NCI-H1930 (cell line): ENCODE measurements around the gene ARL6IP4.
A peak's percentile ranks its signal among the peaks of the same experiment; 100 is the strongest.

Source experiments
- DNase-seq, 2 experiments: peaks; one replicate each; lab custom pipeline; 2025; lab: John Stamatoyannopoulos, UW

Gene ARL6IP4

DNA sequence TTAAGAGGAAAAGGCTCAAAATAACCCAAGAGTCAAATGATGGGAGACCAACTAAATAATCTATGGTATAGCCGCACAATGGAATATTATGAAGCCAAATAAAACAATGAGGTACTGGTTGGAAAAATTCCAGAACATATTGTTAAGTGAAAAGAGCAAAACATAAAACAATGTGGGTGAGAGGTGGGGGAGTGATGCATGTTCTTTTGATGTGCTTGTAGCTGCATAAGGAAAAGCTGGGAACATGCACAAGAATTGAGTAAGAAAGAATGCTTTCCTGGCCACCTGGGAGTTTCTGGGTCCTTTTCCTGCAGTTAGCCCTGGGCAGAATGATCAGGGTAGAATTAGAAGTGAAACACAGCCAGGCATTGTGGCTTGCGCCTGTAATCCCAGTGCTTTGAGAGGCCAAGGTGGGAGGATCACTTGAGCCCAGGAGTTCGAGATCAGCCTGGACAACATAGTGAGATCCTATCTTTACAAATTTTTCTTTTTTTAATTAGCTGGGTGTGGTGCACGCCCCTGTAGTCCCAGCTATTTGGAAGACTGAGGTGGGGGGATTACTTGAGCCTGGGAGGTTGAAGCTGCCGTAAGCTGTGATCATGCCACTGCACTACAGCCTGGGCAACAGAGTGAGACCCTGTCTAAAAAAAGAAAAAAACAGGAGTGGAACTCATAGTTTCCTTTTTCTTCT, 22.1 kb upstream of the ARL6IP4 start:
- DNase-seq: no peak

DNA sequence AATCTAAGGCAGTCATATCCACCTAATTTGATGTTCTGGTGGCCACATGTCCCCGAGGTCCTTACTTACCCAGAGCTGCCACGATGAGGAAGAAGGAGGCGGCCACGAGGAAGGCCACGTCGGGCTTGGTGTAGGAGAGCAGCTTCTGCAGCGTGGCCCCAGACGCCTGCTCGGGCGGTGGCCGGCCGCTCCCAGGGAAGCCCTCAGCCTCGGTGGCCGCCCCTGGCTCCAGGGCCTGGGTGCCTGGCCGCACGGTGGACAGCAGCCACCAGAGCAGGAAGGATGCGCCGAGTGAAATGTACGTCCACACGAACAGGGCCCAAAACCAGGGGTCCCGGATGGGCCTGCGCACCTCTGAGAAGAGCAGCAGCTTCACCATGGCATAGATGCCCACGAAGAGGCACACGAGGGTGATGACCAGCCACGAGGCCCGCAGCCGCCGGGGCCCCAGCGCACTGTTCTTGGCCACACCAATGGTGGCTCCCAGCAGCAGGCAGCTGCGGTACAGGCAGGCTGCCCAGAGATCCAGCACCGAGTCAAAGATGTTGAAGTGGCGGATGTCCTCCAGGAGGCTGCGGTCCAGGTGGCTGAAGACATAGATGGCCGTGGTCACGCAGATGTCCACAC, 20.8 kb upstream of the ARL6IP4 start:
- no peak for DNase-seq

DNA sequence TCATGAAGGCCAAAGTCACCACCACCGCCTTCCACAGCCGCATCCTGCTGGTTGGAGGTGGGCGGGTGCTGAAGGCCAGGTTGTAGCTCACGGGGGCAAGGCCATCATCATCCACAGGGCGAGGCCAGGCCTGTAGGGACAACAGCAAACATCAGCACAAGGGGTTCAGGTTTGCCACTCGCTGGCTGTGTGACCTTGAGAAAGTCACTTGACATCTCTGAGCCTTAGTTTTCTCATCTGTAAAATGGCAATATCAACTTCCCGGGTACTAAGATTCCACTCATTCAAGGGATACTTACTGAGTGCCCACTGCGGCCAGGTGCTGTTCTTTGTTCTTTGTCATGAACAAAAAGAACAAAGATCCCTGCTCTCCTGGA, 20.3 kb upstream of the ARL6IP4 start:
- no peak for DNase-seq

DNA sequence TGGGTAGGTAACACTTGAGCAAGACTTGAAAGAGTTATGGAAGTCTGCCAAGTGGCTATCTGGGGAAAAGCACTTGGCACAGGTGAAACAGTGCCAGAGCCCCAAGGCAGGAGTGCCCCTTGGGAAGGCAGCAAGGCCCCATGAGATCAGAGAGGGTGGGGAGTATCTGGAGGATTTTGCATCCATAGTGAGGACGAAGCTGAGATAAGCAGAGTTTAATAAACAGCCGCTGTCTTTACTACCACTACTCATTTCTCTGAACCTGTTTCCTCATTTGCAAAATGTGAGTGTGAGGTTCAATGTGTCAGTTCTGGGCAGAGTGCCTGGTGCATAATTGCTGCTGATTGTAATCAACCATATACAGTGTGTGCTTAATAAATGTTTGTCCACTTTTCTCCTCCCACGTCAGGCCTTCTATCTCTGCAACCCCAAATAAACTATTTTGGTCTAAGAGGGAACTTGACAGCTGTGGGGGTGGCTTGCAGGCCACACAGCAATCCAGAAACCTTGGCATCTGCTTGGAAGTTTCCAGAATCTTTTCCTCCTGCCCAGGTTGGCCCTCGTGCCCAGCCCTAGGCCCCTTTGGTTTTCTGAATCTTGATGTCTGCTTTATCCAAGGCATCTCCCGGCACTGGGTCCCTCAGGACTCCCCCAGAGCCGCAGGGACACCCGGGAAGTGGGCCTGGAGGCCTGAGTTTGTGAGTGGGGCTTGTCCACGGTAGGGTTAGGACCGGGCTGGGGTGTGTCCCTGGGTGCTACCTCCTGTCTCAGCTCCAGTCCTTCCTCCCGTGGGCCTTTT, 18.8 kb upstream of the ARL6IP4 start:
- no peak for DNase-seq

DNA sequence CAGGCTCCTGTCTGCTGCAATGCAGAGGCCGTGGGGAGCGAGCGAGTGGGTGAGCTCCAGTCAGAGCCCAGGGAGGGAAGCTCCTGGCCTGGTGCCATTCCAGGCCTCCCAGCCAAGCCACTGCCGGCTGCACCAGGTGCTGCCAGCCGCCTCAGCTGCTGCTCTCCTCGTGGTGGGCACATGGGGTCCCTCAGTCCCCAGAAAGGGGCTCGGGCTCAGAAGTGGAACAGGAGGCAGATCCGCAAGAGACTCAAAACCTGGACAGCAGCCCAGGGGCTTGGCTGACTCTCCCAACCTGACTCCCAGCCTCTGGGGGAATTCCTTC, 16.6 kb upstream of the ARL6IP4 start:
- DNase-seq: no peak

DNA sequence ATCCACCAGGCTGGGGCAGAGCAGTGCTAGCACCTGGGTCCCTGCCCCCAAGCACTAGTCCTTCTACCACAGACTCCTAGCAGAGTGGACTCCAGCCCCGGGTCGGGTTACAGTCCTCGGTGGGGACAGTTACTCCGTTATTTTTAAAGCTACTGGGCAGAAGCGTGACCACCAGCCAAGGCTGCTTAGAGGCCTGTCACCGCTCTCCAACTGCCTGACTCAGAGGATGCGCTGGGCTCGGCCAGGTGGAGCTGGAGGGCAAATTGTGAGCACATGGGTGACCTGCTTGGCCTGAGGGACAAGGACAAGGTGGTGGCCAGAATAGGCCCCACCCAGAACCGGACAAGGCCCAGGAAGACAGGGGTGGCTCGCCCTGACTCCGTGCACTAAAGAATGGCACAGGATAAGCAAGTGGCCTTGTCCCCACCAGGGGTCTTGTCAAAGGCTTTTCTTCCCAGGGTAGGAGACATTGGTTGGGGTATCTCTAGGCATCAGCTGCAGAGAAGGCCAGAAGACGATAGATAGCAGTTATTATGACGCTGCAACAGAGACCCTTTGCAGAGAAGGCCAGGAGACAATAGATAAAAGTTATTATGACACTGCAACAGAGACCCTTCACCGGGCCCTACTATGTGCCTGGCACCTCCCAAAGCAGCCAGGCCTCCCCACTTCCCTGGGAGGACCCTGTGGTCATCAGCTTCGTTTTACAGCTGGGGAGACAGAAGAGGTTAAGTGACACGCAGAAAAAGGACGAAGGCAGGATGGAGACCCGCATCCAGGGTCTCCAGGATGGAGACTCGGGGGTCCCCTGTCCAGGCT, 15.8 kb upstream of the ARL6IP4 start:
- DNase-seq: no peak

DNA sequence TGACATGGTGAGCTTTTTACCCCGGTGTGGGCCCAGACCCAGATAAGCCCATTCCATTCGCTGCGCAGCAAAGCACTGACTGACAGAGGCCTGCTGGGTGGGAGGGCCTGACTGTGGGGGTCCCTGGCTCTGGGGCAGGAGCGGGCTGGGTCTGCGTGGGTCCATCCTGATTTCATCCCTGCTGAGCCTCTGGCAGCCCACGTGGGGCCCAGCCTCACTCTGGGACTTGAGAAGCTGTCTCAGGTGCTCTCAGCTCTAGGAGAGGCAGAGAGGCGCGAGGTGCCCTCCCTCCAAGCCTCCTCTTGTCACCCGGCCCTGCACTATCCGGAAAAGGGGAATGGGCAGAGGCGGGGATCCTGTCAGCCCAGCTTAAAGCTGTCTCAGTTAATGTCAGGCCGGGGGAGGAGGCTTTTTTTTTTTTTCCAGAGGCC, 15.1 kb upstream of the ARL6IP4 start:
- no peak for DNase-seq

DNA sequence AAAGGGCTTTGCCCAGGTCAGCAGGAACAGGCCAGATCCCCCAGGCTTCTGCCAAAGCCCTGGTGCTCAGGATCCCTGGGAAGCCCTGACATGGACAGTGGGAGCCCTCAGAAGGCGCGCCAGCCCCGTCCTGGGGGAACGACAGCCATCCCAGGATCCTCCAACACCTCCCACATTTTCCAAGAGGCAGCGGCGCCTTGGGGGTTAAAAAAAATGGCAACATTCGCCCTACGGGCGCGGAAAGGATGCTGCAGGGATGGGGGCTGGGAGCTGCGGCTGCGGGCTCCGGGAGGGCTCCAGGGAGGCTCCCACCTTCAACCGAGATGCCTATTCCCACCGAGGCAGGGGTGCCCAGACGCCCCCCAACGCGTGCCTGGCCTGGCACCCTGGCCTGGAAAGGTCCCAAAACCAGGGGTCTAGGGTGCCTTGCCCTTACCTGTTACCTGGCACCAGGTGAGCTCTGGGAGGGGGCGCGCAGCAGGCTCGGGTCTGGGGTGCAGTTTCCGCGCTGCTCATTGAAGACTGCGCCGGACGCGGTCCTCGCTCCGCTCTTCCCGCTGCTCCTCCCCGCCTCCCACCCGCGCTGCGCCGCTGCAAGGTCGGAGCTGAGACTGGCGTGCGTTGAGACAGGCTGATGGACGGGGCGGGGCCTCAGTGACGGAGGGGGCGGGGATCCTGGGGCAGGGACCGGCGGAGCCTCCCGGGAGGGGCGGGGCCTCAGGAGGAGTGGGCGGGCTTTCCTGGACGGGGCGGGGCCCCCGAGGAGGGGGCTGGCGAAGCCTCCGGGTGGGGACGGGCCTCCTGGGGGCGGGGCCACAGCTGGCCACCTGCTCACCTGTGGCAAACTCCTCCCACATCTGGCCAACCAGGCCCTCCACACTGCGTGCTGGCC, 14.4 kb upstream of the ARL6IP4 start, which contains the start of gene ABCB9:
ABCB9 (minus strand) TSS at position 613 of the 892 bp plus-strand sequence. CDS start 6,228 bp downstream, outside the sequence.
- peak; percentile 87 for DNase-seq

DNA sequence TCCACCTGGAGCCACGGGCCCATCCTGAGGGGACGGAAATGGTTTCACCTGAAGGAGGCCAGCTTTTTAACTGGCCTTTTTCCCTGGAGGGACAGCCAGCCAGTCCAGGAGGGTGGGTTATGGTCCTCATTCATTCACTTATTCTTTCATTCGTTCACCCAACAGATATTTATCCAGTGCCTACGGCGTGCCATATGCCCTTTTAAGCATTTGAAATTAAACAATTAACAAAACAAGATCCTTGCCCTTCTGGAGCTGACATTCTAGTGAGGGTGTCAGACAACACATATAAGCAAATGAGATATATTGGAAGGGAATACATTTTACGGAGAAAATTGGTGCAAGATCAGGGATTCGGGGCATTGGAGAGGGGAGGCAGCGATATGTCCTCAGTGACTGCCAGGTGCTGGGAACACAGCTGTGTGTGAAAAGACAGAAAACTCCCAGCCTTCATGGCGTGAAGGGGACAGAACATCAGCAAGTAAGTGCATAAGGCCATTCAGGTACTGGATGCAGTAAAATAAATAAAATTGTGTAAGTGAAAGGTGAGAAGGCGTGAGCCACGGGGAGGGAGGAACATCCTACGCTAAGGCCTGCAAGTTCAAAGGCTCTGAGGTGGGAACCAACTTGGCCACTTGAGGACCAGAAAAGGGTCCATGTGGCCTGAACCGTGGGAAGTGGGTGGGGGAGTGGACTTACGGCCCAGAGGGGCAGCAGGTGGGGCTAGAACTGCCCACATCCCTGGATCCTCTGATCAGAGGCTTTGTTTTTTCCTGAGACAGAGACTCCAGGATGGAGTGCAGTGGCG, 13.5 kb upstream of the ARL6IP4 start:
- DNase-seq: no peak

DNA sequence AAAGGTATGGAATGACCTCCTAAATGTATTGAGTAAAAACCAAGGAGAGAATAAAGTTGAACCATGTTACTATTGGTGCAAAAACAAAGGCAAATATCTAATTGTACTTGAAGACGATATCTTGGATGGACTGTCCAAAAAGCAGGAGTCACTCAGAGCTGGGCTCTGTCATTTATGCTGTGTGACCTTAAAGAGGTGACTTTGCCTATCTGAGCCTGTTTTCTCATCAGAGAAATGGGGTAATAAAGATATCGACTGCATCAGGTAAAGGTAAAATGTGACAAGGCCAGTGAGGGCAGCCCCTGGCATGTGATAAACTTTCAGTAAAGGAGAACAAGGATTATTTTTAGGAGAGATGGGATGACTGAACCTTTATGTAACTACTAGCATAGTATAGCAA, 12.4 kb upstream of the ARL6IP4 start:
- no peak for DNase-seq

DNA sequence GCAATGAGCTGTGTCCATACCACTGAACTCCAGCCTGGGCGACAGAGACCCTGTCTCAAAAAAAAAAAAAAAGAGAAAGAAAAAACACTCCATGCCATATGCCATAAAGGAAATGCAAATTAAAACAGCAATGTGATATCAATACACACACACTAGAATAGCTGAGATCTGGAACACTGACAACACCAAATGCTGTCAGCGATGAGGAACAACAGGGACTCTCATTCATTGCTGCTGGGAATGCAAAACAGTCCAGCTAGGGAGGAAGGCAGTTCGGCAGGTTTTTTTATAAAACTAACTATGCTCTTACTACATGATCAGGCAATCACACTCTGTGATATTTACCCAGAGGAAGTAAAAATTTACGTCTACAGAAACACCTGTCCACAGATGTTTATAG, 10.8 kb upstream of the ARL6IP4 start:
- DNase-seq: no peak

DNA sequence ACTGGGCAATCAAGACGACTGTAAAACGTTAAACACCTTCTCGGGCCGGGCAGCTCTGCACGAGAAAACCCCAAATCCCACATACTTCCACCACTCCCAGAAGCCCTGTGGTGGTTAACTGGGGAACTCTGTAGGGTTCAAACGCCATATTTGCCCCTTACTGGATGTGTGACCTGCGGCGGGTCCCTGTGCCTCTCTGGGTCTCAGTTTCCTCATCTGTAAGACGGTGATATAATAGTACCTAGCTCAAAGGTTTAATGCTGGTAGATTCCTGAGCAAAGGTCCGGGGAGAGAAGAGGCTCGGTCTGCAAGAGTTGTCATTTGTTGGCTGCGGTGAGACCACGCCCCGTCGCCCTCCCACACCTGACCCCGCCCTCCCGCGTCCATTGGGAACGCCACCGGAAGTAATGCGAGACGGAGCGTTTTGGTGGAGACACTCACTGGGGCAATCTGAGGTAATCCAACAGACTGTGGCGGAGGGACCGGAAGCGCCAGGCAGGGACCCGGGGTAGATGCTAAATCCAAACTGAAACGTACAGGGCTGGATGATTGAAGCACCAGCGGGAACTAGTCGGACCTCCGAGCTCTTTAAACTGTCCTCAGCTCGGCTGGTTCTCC, 6.1 kb upstream of the ARL6IP4 start:
- DNase-seq: peak; percentile 92 to 98

DNA sequence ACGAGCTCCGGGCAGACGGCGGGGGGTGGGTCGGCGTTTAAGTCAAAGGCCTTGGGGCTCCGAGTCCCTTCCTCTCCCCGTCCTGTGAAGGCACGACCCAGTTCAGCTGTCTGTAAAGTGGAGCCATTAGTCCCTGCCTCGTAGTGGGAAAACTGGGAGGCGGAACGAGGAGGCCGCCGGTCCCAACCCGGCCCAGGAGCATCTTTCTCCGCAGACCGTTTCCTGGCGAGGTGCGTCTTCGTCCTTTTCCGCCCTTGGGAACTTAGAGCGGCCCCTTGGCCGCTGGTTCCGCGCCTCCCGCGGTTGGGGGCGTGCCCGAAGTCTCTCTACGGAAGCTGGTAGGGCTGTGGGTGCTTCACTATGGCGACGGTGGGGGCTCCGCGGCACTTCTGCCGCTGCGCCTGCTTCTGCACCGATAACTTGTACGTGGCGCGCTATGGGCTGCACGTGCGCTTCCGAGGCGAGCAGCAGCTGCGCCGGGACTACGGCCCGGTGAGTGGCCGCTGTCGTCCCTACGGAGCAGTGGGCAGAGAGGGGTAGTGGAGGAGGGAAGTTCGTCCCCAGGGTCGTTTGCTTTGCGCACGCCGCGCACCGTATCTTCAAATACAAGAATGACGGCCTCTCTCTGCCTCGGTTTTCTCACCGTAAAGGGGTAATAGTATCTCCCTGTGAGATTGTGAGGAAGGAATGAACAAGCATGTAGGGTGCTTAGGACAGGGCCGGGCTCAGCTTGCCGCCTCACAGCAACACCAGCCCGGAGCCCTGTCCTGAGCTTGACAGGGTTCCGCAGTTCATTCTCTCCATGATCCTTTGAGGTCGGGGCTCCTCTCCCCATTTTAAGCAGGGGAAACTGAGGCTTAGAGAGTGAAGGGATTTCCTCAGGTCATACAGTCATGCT, 5.3 kb upstream of the ARL6IP4 start, which contains the start of gene OGFOD2:
OGFOD2 (plus strand) TSS at position 353 of the 898 bp plus-strand sequence; CDS start at position 361, 8 bp downstream.
- DNase-seq: peak; percentile 84 to 94

DNA sequence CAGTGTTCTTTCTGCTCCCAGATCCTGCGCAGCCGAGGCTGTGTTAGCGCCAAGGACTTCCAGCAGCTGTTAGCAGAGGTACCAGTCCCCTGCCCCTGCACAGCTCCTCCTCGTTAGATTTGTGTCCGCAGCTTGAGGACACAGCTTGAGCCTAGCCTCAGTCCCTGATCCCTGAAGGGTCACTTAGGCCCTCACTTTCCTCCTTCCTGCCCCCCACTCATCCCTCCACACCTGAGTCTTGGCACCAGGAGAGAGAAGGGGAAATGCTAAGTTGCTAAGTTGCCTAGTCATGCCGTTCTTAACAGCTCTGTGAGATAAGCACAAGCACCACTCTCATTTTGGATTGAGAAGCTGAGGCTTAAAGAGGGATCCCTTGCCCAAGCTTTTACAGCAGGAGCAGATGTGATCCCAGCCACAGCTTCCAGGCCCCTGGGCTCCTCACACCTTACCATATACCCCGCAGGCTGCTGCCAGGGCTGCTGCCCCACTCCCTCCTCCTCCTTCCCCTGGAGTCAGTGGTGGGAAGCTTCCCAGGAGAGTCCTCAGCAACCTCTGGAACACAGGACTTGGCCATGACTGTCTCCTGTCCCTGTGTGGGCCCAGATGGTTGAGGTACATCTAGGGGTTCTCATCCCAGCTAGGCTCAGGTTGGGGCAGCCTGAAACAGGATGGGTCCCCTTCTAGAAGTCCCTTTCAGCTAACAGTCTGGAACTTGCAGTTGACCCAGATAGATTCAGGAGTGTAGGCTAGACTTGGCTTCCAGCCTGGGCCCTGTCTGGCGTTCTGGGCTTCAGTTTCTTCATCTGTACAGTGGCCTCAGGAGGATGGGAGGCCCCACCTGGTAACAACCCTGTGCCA, 4.5 kb upstream of the ARL6IP4 start:
- no peak for DNase-seq

DNA sequence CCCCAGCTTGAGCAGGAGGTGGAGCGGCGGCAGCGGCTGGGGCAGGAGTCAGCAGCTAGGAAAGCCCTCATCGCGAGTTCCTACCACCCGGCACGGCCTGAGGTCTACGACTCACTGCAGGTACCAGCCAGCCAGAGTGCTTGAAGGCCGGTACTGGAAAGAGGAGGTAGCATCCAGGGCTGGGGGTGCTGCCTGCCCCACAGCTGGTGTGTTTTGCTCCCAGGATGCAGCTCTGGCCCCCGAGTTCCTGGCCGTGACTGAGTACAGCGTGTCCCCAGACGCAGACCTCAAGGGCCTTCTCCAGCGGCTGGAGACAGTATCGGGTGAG, 3.9 kb upstream of the ARL6IP4 start:
- DNase-seq: no peak

DNA sequence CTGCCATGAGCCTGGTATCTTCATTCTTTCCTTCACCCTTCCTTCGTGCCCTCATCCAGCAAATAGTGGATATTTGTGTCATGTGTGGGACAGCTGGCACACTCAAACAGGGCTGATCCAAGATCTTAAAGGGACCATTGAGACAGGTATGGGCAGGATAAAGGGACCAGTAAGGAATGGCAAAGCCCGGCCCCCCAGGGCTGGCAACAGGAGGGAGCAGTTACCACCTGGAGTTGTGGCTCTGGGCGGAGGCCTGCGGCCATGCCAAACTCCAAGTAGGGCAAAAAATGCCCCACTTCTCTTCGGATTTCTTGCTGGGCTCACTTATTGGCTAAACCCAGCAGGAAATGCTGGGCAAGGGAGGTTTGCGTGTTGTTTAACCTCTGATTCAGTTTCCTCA, 3.3 kb upstream of the ARL6IP4 start:
- DNase-seq: no peak

DNA sequence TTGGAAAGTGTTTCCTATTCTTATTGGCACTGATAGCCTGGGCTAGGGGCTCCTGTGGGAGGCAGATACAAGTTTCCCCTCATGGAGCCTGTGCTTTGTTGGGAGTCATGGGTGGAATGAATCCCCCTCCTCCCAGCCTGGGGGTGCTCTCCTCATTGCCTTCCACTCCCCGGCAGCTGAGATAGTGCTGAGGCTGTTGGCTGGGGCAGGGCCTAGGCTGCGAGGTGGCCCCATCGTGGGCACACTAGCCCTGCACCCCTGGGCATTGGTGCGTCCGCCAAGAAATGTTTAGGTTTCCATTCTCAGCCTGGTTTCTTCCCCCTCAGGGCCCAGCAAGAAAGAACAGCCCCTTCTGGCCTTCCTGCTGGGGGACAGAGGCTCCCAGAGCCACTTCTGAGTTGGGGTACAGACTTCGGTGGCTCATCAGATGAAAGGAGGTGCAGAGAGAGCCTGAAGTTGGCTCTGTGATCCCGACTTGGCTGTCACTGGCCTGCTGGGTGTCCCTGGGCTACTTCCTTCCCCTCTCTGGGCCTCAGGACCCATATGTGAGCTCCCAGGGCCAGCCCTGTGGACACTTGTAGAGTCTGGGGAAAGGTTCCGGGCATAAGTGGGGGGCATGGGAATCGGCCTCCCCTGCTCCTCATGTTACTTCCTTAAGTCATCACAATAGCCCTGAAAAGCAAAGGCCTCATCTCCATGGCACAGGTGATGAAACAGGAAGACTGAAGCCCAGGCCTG, 2.7 kb upstream of the ARL6IP4 start:
- DNase-seq: no peak
